ENCODE results near the gene LRRC19. TPM values are rescaled to one million over a fixed set of nuclear protein-coding genes. Genes with fewer than 3 reads are reported as not detected.

LRRC19 gene
- total RNA-seq: not detected in 2 replicates

GRCh38 chr9:27005491-27005890, at the start of gene LRRC19:
Gene LRRC19, minus strand, starts transcription at chr9:27005672. Its CDS starts 5,978 bp downstream, at chr9:26999694.

GRCh38 chr9:26955921-26956859, 49.3 kb downstream of the LRRC19 start, which contains the start of gene IFT74:
Gene IFT74, plus strand, starts transcription at chr9:26956412. Its CDS starts 5,556 bp downstream, at chr9:26961968.

GRCh38 chr9:26946753-26947727, 58.4 kb downstream of the LRRC19 start, which contains the start of gene PLAA:
Gene PLAA, minus strand, starts transcription at chr9:26947242. Its CDS starts 197 bp downstream, at chr9:26947045.

Other genes with a start within 250 kb of the LRRC19 start
- gene CAAP1, start 112.9 kb downstream of the LRRC19 start, total RNA-seq: 19.2 and 19.5 TPM in 2 replicates
- 37.7 and 45.7 TPM in 2 replicates for gene PLAA, start 58.4 kb downstream of the LRRC19 start, total RNA-seq
- 12.1 and 19.5 TPM in 2 replicates for gene IFT74, start 49.3 kb downstream of the LRRC19 start, total RNA-seq
- 6.4 and 9.3 TPM in 2 replicates for gene TEK, start 103.6 kb upstream of the LRRC19 start, total RNA-seq